PC-3 (cell line): ENCODE data around the gene EREG. TPM values are rescaled to one million over a fixed set of nuclear protein-coding genes. Genes with fewer than 3 reads are reported as not detected.
A peak's percentile ranks its signal among the peaks of the same experiment; 100 is the strongest.

Experiments
- ATAC-seq: fragments of 200-7000 bp; cut with Tn5 transposase; 2 replicates; pipeline ENCODE4 v1.9.1; 2020; ENCODE audit warnings: mild to moderate bottlenecking, moderate library complexity
- Bru-seq: library from RNA; stranded (reverse); fragments of 400-500 nt; gene quantifications from one replicate; lab custom pipeline; 2021; lab: Mats Ljungman, UMichigan
- BruChase-seq, 2 experiments: library from RNA; stranded (reverse); fragments of 400-500 nt; gene quantifications; one replicate each; lab custom pipeline; 2021; lab: Mats Ljungman, UMichigan
- BruUV-seq: library from RNA; stranded (reverse); fragments of 400-500 nt; replicated peaks from 2 replicates; lab custom pipeline; 2021; lab: Mats Ljungman, UMichigan
- CTCF ChIA-PET: fragments of 300-600 bp; sonication (Branson Sonifier 250); formaldehyde crosslinking; loops from one replicate; lab custom pipeline; 2022; ENCODE audit warnings: antibody characterized with exemption; lab: Charles Lee
- POLR2A ChIA-PET: fragments of 300-600 bp; sonication (Branson Sonifier 250); formaldehyde crosslinking; loops from one replicate; lab custom pipeline; 2022; ENCODE audit warnings: antibody characterized with exemption; ENCODE audit not compliant: unreplicated experiment; lab: Charles Lee
- DNase-seq: peaks from one replicate; pipeline ENCODE4 v3.0.0-alpha.2; 2015
- H2AFZ ChIP-seq: fragments of 300-600 bp; sonication (generic); 2 replicates; pipeline ENCODE4 v1.6.0; 2016; ENCODE audit warnings: antibody characterized with exemption, low read length
- H3F3A ChIP-seq: fragments of 300-600 bp; sonication (generic); one replicate; pipeline ENCODE4 v1.6.0; 2017; ENCODE audit warnings: antibody characterized with exemption, low read length, control low read depth, mild to moderate bottlenecking; ENCODE audit not compliant: unreplicated experiment
- H3K27ac ChIP-seq: fragments of 300-600 bp; sonication (generic); 2 replicates; pipeline ENCODE4 v1.5.1; 2016; ENCODE audit warnings: mild to moderate bottlenecking, low read length
- H3K27me3 ChIP-seq: fragments of 300-600 bp; sonication (generic); 2 replicates; pipeline ENCODE4 v1.6.1; 2016; ENCODE audit warnings: low read length, mixed read lengths
- H3K36me3 ChIP-seq: fragments of 300-600 bp; sonication (generic); 2 replicates; pipeline ENCODE4 v1.6.1; 2016; ENCODE audit warnings: low read depth, mixed run types, low read length, mixed read lengths
- H3K4me1 ChIP-seq: fragments of 300-600 bp; sonication (generic); 2 replicates; pipeline ENCODE4 v1.5.1; 2016; ENCODE audit warnings: low read length; ENCODE audit not compliant: insufficient read depth
- H3K4me2 ChIP-seq: fragments of 300-600 bp; sonication (generic); 2 replicates; pipeline ENCODE4 v1.6.0; 2016; ENCODE audit warnings: low read length
- H3K4me3 ChIP-seq: fragments of 300-600 bp; sonication (generic); 2 replicates; pipeline ENCODE4 v1.5.1; 2016; ENCODE audit warnings: mild to moderate bottlenecking, low read length, mixed read lengths
- H3K79me2 ChIP-seq: fragments of 300-600 bp; sonication (generic); 2 replicates; pipeline ENCODE4 v1.6.1; 2017; ENCODE audit warnings: low read length, mixed read lengths
- H3K9ac ChIP-seq: fragments of 300-600 bp; sonication (generic); 2 replicates; pipeline ENCODE4 v1.6.0; 2016; ENCODE audit warnings: mild to moderate bottlenecking, low read length
- H3K9me2 ChIP-seq: fragments of 300-600 bp; sonication (generic); replicated peaks from 2 replicates; pipeline ENCODE4 v1.6.1; 2016; ENCODE audit warnings: mixed run types, low read length, mixed read lengths
- H3K9me3 ChIP-seq: fragments of 300-600 bp; sonication (generic); 2 replicates; pipeline ENCODE4 v1.6.1; 2016; ENCODE audit warnings: low read length, mixed read lengths
- H4K20me1 ChIP-seq: fragments of 300-600 bp; sonication (generic); 2 replicates; pipeline ENCODE4 v1.6.1; 2016; ENCODE audit warnings: low read length, mixed read lengths
- CTCF ChIP-seq: fragments of 300-600 bp; sonication (generic); conservative IDR thresholded peaks from 2 replicates; pipeline ENCODE4 v1.5.1; 2017; ENCODE audit warnings: antibody characterized with exemption, low read depth, mild to moderate bottlenecking, low read length
- EZH2 ChIP-seq: fragments of 300-600 bp; sonication (generic); IDR thresholded peaks from one replicate; pipeline ENCODE4 v1.6.1; 2017; ENCODE audit warnings: antibody characterized with exemption, mild to moderate bottlenecking, low read length; ENCODE audit not compliant: unreplicated experiment
- EZH2phosphoT487 ChIP-seq: fragments of 300-600 bp; sonication (generic); IDR thresholded peaks from 2 replicates; pipeline ENCODE4 v1.6.1; 2018; ENCODE audit warnings: mild to moderate bottlenecking, antibody characterized with exemption, low read length, borderline replicate concordance
- intact Hi-C: fragments of 100-400 bp; cut with micrococcal nuclease; formaldehyde crosslinking; loops from 2 replicates; pipeline ENCODE4 v1.9.0; 2023
- long read RNA-seq: library from polyadenylated mRNA; unstranded; transcript quantifications from one replicate; pipeline ENCODE4 v2.0.0, GENCODE V29; 2021; ENCODE audit not compliant: unreplicated experiment
- total RNA-seq: library from RNA; depleted of rRNA; stranded (reverse); fragments of >200 nt; gene quantifications from 2 replicates; pipeline ENCODE4 v1.2.3, GENCODE V29; 2014; rRNA removed

EREG gene
- total RNA-seq: 1.3 and 2.2 TPM in 2 replicates
- Bru-seq, nascent RNA: percentile 58 among the genes with signal in this experiment
- BruChase-seq, experiment 1, labeled RNA remaining after a 6-hour chase: percentile 65 among the genes with signal in this experiment
- BruChase-seq, experiment 2, labeled RNA remaining after a 2-hour chase: percentile 56 among the genes with signal in this experiment
- long read RNA-seq: 0 reads

- H3K9ac ChIP-seq: no peak within 1 kb of the TSS
- BruUV-seq: no TSS peak
- no peaks in the 10 kb centered on the region for H3K79me2 ChIP-seq
- H3K27me3 ChIP-seq: no peaks in the 10 kb centered on the region
- no peak for TF ChIP-seq EZH2phosphoT487
- H4K20me1 ChIP-seq: no peaks in the 10 kb centered on the region
- H3K4me3 ChIP-seq: no peak within 1 kb of the TSS
- no peaks in the 10 kb centered on the region for H3K9me2 ChIP-seq
- H3K4me2 ChIP-seq: no peak within 1 kb of the TSS
- H3K36me3 ChIP-seq: no peaks in the 10 kb centered on the region
- ATAC-seq (no peak), DNase-seq (no peak)
- intact Hi-C loops: no loop called here
- no peaks in the 10 kb centered on the region for H3F3A ChIP-seq
- no peak within 1 kb of the TSS for H2AFZ ChIP-seq
- ChIA-PET POLR2A (no interaction called here), CTCF (no interaction called here)
- H3K9me3 ChIP-seq: no peaks in the 10 kb centered on the region
- H3K27ac ChIP-seq: no peak within 1 kb of the TSS; the same call in 1 of the 2 replicates
- peaks cover 34% of the 10 kb centered on the region for H3K4me1 ChIP-seq
These were observed at the start of gene EREG for GRCh38 chr4:74364652-74365491. EREG (plus strand) TSS chr4:74365145; CDS start chr4:74365309, 164 bp downstream.

GRCh38 chr4:74315376-74315775 lies 49.6 kb upstream of the EREG start:
- ChIA-PET POLR2A (no interaction called here), CTCF (interaction anchor here (0.7 kb wide), 1 partner anchor 126 kb away, joined by 3 read pairs; no protein-coding TSS in a partner anchor)
- BruUV-seq: no TSS peak
- ATAC-seq: no peak
- Histone ChIP-seq H3K4me3 (no peak overlapping the region), H3K79me2 (peaks cover 12% of the 10 kb centered on the region), H3K27ac (no peak overlapping the region), H4K20me1 (no peaks in the 10 kb centered on the region), H3F3A (no peaks in the 10 kb centered on the region), H3K36me3 (peaks cover 16% of the 10 kb centered on the region), H2AFZ (no peak overlapping the region), H3K9me3 (no peaks in the 10 kb centered on the region), H3K4me1 (peaks cover 18% of the 10 kb centered on the region), H3K9me2 (no peaks in the 10 kb centered on the region), H3K9ac (no peak overlapping the region), H3K4me2 (no peak overlapping the region), H3K27me3 (no peaks in the 10 kb centered on the region)
- intact Hi-C loops: no loop called here
- TF ChIP-seq CTCF (no peak), EZH2 (no peak), EZH2phosphoT487 (no peak)
- no peak for DNase-seq

- POLR2A ChIA-PET: no interaction called here
- H3F3A ChIP-seq: no peaks in the 10 kb centered on the region
- H3K27ac ChIP-seq: no peak overlapping the region
- intact Hi-C loops: no loop called here
- CTCF ChIA-PET: no interaction called here
- no peaks in the 10 kb centered on the region for H4K20me1 ChIP-seq
- 0 out of 2 replicates have a peak, but pooled peaks cover 2% of the 10 kb centered on the region for H3K79me2 ChIP-seq
- no peak overlapping the region for H3K4me3 ChIP-seq
- peaks cover 16% of the 10 kb centered on the region for H3K36me3 ChIP-seq
- no peak overlapping the region for H3K9ac ChIP-seq
- no peaks in the 10 kb centered on the region for H3K9me2 ChIP-seq
- peak; percentile 9 for DNase-seq
- ATAC-seq: no peak
- TF ChIP-seq CTCF (no peak), EZH2phosphoT487 (no peak), EZH2 (no peak)
- no peaks in the 10 kb centered on the region for H3K9me3 ChIP-seq
- no peak overlapping the region for H3K4me2 ChIP-seq
- no peaks in the 10 kb centered on the region for H3K27me3 ChIP-seq
- H3K4me1 ChIP-seq: peaks cover 20% of the 10 kb centered on the region
- BruUV-seq: no TSS peak
- no peak overlapping the region for H2AFZ ChIP-seq
These were observed 48.5 kb upstream of the EREG start for GRCh38 chr4:74316397-74316796.
